Mesothelial cell of epicardium (in vitro differentiated cells): Measurements from ENCODE around the gene GNG2. TPM values are rescaled to one million over a fixed set of nuclear protein-coding genes. Genes with fewer than 3 reads are reported as not detected.

Experiments
- DNase-seq, 2 experiments: peaks; one replicate each; pipeline ENCODE4 v3.0.0; 2021; ENCODE audit warnings: low spot score in 2 of 2; ENCODE audit not compliant: unreplicated experiment in 2 of 2
- H3K27ac Mint-ChIP-seq: 2 replicates; pipeline ENCODE4 v1.8.0; 2021; ENCODE audit warnings: mixed read lengths
- H3K27me3 Mint-ChIP-seq: 2 replicates; pipeline ENCODE4 v1.8.0; 2021; ENCODE audit warnings: low read depth, mixed read lengths
- H3K36me3 Mint-ChIP-seq: 2 replicates; pipeline ENCODE4 v1.8.0; 2021; ENCODE audit warnings: mixed read lengths
- H3K4me1 Mint-ChIP-seq: 2 replicates; pipeline ENCODE4 v1.8.0; 2021; ENCODE audit warnings: mixed read lengths
- H3K4me3 Mint-ChIP-seq: 2 replicates; pipeline ENCODE4 v1.8.0; 2021; ENCODE audit warnings: mild to moderate bottlenecking, moderate library complexity, mixed read lengths
- H3K9me3 Mint-ChIP-seq: 2 replicates; pipeline ENCODE4 v1.8.0; 2021; ENCODE audit warnings: mixed read lengths
- CTCF ChIP-seq: fragments of 200-600 bp; sonication (generic); IDR thresholded peaks from one replicate; pipeline ENCODE4 v1.5.0; 2021; ENCODE audit warnings: antibody characterized with exemption; ENCODE audit not compliant: unreplicated experiment
- total RNA-seq: library from RNA; stranded (reverse); gene quantifications from 3 replicates; pipeline ENCODE4 v1.2.1, GENCODE V29; 2021

The GNG2 gene
- total RNA-seq, 1 donor from 2014 or later, result 52.4 TPM

GRCh38 chr14:52007637-52008036 lies 147.2 kb downstream of the GNG2 start:
- H3K4me3 Mint-ChIP-seq, result no peak overlapping the region
- no peak for DNase-seq
- H3K36me3 Mint-ChIP-seq, result peaks cover 49% of the 10 kb centered on the region
- H3K27me3 Mint-ChIP-seq, result no peaks in the 10 kb centered on the region
- H3K27ac Mint-ChIP-seq, result no peak overlapping the region
- no peak for TF ChIP-seq CTCF
- H3K4me1 Mint-ChIP-seq, result no peaks in the 10 kb centered on the region
- H3K9me3 Mint-ChIP-seq, result no peaks in the 10 kb centered on the region

DNA sequence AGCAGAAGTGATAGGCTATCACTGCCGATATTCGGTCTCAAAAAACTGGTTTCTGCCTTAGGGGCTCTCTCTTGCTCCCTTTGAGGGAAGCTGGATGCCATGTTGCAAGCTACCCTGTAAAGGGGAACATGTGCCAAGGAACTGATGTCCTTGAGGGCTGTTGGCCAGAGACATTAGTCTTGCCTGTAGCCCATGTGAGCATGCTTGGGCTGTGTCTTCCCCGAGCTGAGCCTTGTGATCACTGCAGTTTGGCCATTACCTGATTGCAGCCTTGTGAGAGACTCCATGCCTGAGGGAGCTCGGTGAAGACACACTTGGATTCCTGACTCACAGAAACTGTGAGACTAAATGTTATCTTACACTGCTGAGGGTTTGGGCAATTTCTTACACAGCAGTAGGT lies 147.7 kb downstream of the GNG2 start:
- no peak for TF ChIP-seq CTCF
- Mint-ChIP-seq H3K4me1 (no peaks in the 10 kb centered on the region), H3K27me3 (no peaks in the 10 kb centered on the region), H3K27ac (no peak overlapping the region), H3K4me3 (no peak overlapping the region), H3K36me3 (peaks cover 47% of the 10 kb centered on the region), H3K9me3 (no peaks in the 10 kb centered on the region)
- DNase-seq, result no peak

DNA sequence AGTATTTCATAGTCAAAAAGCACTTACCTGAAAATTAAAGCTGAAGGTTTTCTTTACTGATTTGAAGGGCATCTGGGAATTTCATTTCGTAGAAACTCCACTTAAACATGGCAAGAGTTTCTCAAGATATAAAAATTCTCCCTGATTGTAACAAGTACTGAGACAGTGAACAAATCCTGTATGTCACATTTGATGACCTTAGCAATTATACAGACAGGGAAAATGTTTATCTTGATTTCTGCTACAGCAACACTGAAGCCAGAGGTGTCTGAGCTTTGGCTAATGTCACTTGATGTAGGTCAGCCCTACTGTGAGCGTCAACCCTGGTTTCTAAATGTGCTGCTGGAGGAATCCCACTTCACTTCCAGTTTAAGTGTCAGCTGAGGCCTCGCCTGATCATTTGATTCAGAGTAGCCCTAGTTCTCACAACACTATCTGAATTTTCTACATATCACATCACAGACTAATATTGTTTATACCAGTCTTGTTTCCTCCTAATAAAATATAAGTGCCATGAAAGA lies 149.8 kb downstream of the GNG2 start:
- TF ChIP-seq CTCF, result no peak
- no peaks in the 10 kb centered on the region for H3K27me3 Mint-ChIP-seq
- H3K36me3 Mint-ChIP-seq, result peaks cover 43% of the 10 kb centered on the region
- no peak overlapping the region for H3K27ac Mint-ChIP-seq
- H3K4me1 Mint-ChIP-seq, result peaks cover 8% of the 10 kb centered on the region
- no peak overlapping the region for H3K4me3 Mint-ChIP-seq
- H3K9me3 Mint-ChIP-seq, result no peaks in the 10 kb centered on the region
- DNase-seq, result no peak

DNA sequence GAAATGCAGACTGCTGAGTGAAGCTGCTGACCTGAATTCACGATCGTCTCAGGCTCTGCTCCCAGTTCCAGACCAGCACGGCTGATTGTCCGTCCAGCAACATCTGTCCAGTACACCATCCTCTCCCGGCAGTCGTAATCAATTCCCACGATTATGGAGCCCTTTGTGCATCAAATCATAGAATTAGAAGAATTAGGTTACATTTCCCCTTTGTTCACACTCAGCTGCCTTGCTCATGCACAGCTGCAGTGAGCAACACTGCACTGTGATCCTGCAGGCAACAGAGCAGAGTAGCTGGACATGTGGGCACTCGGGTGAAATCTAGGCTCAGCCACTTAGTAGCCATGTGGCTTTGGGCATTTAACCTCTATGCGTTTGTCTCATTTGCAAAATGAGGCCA lies 151.1 kb downstream of the GNG2 start:
- Mint-ChIP-seq H3K4me3 (no peak overlapping the region), H3K9me3 (no peaks in the 10 kb centered on the region), H3K27me3 (peaks cover 3% of the 10 kb centered on the region), H3K4me1 (peaks cover 8% of the 10 kb centered on the region), H3K27ac (no peak overlapping the region), H3K36me3 (peaks cover 32% of the 10 kb centered on the region)
- no peak for TF ChIP-seq CTCF
- DNase-seq, result no peak

GRCh38 chr14:52012635-52013034 lies 152.2 kb downstream of the GNG2 start:
- peaks cover 8% of the 10 kb centered on the region for H3K4me1 Mint-ChIP-seq
- no peak overlapping the region for H3K4me3 Mint-ChIP-seq
- H3K9me3 Mint-ChIP-seq, result no peaks in the 10 kb centered on the region
- DNase-seq, result no peak
- peaks cover 4% of the 10 kb centered on the region for H3K27me3 Mint-ChIP-seq
- H3K36me3 Mint-ChIP-seq, result peaks cover 27% of the 10 kb centered on the region
- no peak for TF ChIP-seq CTCF
- no peak overlapping the region for H3K27ac Mint-ChIP-seq

- Mint-ChIP-seq H3K4me3 (no peak overlapping the region), H3K9me3 (no peaks in the 10 kb centered on the region), H3K4me1 (peaks cover 13% of the 10 kb centered on the region), H3K27ac (peak overlapping the region; percentile 40), H3K36me3 (peaks cover 19% of the 10 kb centered on the region), H3K27me3 (peaks cover 4% of the 10 kb centered on the region)
- TF ChIP-seq CTCF, result peak; percentile 13
- no peak for DNase-seq
Measured at GRCh38 chr14:52013984-52014600, 153.7 kb downstream of the GNG2 start.
